Measurements from ENCODE around the gene HK1. TPM values are rescaled to one million over a fixed set of nuclear protein-coding genes. Genes with fewer than 3 reads are reported as not detected.

HK1 gene
- total RNA-seq = 147 and 245 TPM in 2 replicates

GRCh38 chr10:69278446-69278963 is at the start of gene HK1:
Gene HK1 (plus strand): TSS chr10:69278496.

GRCh38 chr10:69416695-69417094 is 138.4 kb downstream of the HK1 start, which contains the start of gene TACR2:
Gene TACR2 (minus strand): TSS chr10:69416918. CDS start chr10:69416323, 595 bp downstream.

GRCh38 chr10:69451209-69451783 is 173.0 kb downstream of the HK1 start, which contains the start of gene TSPAN15:
Gene TSPAN15 (plus strand): TSS chr10:69451465. CDS start chr10:69451595, 130 bp downstream.

Other genes with a start within 250 kb of the HK1 start
- 1,466 and 2,025 TPM in 2 replicates for gene SRGN, start 190.4 kb upstream of the HK1 start, total RNA-seq
- gene VPS26A, start 154.3 kb upstream of the HK1 start, total RNA-seq = 33.0 and 43.1 TPM in 2 replicates
- 29.3 and 33.9 TPM in 2 replicates for gene SUPV3L1, start 98.3 kb upstream of the HK1 start, total RNA-seq
- 0.38 and 0.85 TPM in 2 replicates for gene HKDC1, start 58.2 kb upstream of the HK1 start, total RNA-seq
- 0.19 and 0.85 TPM in 2 replicates for gene TACR2, start 138.4 kb downstream of the HK1 start, total RNA-seq
- gene TSPAN15, start 173.0 kb downstream of the HK1 start, total RNA-seq = 0.77 and 1.7 TPM in 2 replicates